GM10248 (cell line): ENCODE data around the gene CCT7.
A peak's percentile ranks its signal among the peaks of the same experiment; 100 is the strongest.

ENCODE experiments used
- CTCF ChIA-PET: fragments of 300-600 bp; sonication (Branson Sonifier 250); formaldehyde crosslinking; extraction: SDS; loops from one replicate; lab custom pipeline; 2021; ENCODE audit warnings: antibody characterized with exemption; lab: Yijun Ruan, JAX
- POLR2A ChIA-PET: fragments of 350-650 bp; sonication (Branson Sonifier 250); formaldehyde crosslinking; extraction: SDS; loops from one replicate; lab custom pipeline; 2020; ENCODE audit warnings: antibody characterized with exemption; lab: Yijun Ruan, JAX
- DNase-seq: peaks from one replicate; pipeline ENCODE4 v3.0.0; 2012; ENCODE audit errors: extremely low spot score
- CTCF ChIP-seq: IDR thresholded peaks from 2 replicates; pipeline ENCODE4 v1.5.1; 2012; ENCODE audit warnings: mild to moderate bottlenecking, low read depth; ENCODE audit errors: extremely low read depth, missing control alignments, control extremely low read depth

CCT7 gene

GRCh38 chr2:73290049-73290839 is 56.1 kb downstream of the CCT7 start:
- TF ChIP-seq CTCF = peak; percentile 85
- POLR2A ChIA-PET = no interaction called here
- CTCF ChIA-PET = interaction anchor here (0.6 to 4.6 kb wide), 31 partner anchors 10 to 298 kb away, joined by 3 to 35 read pairs (median 6); partner anchors contain the start of genes ALMS1, CCT7, PRADC1 and RAB11FIP5
- peak; percentile 54 for DNase-seq

DNA sequence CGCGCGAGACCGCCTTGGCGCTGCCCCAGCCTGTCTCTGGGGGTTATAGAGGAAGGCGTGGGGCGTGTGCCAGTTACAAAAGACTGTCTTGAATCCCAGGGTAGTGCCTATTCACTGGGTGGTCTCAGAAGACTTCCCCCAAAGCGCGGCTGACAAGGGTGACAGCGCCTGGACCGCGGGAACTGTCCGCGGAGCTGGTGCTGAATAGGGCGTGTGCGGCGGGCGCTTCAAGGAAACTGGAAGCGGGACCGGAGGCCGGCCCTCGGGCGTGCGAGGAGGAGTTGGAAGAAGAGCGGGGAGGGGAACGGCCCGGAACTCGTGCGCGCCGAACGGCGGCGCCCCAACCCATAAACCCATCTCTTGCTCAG is 57.0 kb downstream of the CCT7 start:
- peak; percentile 74 for DNase-seq
- CTCF ChIA-PET = interaction anchor here (0.8 to 4.6 kb wide), 23 partner anchors 9 to 114 kb away, joined by 3 to 35 read pairs (median 9); partner anchors contain the start of genes ALMS1, CCT7 and PRADC1
- no peak for TF ChIP-seq CTCF
- POLR2A ChIA-PET = no interaction called here

GRCh38 chr2:73291461-73292315 is 57.6 kb downstream of the CCT7 start:
- CTCF ChIA-PET = interaction anchor here (0.9 to 4.6 kb wide), 12 partner anchors 11 to 115 kb away, joined by 3 to 35 read pairs (median 14); no protein-coding TSS in a partner anchor
- no peak for TF ChIP-seq CTCF
- DNase-seq = no peak
- POLR2A ChIA-PET = no interaction called here

GRCh38 chr2:73292316-73292905 is 58.3 kb downstream of the CCT7 start:
- POLR2A ChIA-PET = interaction anchor here (0.5 to 0.6 kb wide), 3 partner anchors 167 to 1872 kb away, joined by 3 to 8 read pairs (median 5); no protein-coding TSS in a partner anchor
- no peak for TF ChIP-seq CTCF

GRCh38 chr2:73292906-73293533 is 58.9 kb downstream of the CCT7 start:
- no peak for DNase-seq
- ChIA-PET CTCF (interaction anchor here (1.2 to 4.3 kb wide), 3 partner anchors 10 to 116 kb away, joined by 3 to 17 read pairs (median 4); no protein-coding TSS in a partner anchor), POLR2A (interaction anchor here (0.6 kb wide), 2 partner anchors 167 to 1873 kb away, joined by 3 to 8 read pairs; no protein-coding TSS in a partner anchor)
- TF ChIP-seq CTCF = no peak

More at GRCh38 chr2:73292316-73292905, 58.3 kb downstream of the CCT7 start:
- CTCF ChIA-PET = interaction anchor here (1.2 to 4.6 kb wide), 3 partner anchors 10 to 115 kb away, joined by 4 to 32 read pairs (median 17); no protein-coding TSS in a partner anchor
- no peak for DNase-seq
